ENCODE results near the gene TNFAIP6.

DNA sequence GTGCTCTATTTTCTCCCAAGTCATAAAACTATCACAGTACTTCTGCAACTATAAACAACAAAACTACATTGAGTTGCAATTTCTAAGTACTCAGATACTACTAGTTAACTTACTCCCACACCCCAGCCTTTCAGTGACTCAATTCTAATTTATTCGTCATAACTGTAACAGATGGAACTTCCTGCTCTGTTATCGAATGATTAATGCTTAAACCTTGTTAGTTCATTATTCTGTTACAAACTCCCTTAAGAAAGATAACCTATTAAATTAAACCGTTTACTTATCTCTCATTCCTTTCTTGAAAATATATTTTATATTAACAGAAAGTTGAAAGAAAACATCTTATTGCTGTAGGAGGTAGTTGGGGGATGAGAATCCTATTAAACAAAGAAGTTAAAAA lies 17.0 kb downstream of the TNFAIP6 start:
- TF ChIP-seq, protein P1, sequence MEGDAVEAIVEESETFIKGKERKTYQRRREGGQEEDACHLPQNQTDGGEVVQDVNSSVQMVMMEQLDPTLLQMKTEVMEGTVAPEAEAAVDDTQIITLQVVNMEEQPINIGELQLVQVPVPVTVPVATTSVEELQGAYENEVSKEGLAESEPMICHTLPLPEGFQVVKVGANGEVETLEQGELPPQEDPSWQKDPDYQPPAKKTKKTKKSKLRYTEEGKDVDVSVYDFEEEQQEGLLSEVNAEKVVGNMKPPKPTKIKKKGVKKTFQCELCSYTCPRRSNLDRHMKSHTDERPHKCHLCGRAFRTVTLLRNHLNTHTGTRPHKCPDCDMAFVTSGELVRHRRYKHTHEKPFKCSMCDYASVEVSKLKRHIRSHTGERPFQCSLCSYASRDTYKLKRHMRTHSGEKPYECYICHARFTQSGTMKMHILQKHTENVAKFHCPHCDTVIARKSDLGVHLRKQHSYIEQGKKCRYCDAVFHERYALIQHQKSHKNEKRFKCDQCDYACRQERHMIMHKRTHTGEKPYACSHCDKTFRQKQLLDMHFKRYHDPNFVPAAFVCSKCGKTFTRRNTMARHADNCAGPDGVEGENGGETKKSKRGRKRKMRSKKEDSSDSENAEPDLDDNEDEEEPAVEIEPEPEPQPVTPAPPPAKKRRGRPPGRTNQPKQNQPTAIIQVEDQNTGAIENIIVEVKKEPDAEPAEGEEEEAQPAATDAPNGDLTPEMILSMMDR (IDR thresholded peaks at IDR 0.05), result no peak
- TF ChIP-seq POLR2AphosphoS5 (IDR thresholded peaks at IDR 0.05; ENCODE audit: insufficient read depth in 1 of 2, low read depth in 1 of 2), result no peak
- no peak for TF ChIP-seq POLR2A (IDR thresholded peaks at IDR 0.05)
